HG03439 (cell line): Measurements from ENCODE around the gene LYZ.

Source experiments
- ATAC-seq: cut with Tn5 transposase; IDR thresholded peaks from one replicate; pipeline ENCODE4 v1.9.1; 2021; ENCODE audit warnings: mild to moderate bottlenecking, moderate library complexity; ENCODE audit not compliant: unreplicated experiment

The LYZ gene

GRCh38 chr12:69383074-69383473 is 34.9 kb downstream of the LYZ start:
- ATAC-seq: no peak

DNA sequence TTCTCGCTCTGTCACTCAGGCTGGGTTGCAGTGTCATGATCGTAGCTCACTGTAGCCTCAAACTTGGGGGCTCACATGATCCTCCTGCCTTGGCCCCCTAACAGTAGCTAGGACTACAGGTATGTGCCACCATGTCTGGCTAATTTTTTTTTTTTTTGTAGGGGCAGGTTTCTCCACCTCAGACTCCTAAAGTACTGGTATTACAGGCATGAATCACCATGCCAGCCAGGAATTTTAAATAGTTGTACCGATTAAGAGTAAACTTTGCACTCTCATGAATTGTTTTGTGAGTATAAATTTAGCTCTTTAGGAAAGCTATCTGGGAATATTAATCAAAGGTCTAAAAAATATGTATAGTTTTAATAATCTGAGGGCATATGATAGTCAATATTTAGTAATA is 36.9 kb downstream of the LYZ start:
- no peak for ATAC-seq

GRCh38 chr12:69386921-69387320 is 38.7 kb downstream of the LYZ start:
- ATAC-seq: no peak

GRCh38 chr12:69388371-69388770 is 40.2 kb downstream of the LYZ start:
- no peak for ATAC-seq

- no peak for ATAC-seq
Observed at GRCh38 chr12:69389831-69390230, 41.6 kb downstream of the LYZ start.

GRCh38 chr12:69392179-69392928 is 44.2 kb downstream of the LYZ start:
- peak; percentile 73 for ATAC-seq

- no peak for ATAC-seq
Observed at GRCh38 chr12:69396041-69396440, 47.9 kb downstream of the LYZ start.

DNA sequence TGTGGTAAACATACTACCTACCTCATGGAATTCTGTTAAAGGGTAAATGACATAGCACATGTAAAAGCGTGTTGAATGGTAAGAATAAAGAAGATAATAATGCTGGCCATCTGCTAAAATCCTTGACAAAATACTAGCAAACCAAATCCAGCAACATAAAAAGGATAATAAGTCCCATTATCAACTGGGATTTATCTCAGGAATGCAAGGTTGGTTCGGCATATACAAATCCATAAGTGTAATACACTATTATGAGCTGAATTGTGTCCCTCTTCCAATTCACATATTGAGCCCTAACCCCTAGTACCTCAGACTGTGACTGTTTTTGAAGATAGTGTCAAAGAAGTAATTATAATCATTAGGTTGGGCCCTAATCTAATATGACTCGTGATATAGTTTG is 48.8 kb downstream of the LYZ start:
- ATAC-seq: no peak

- no peak for ATAC-seq
Observed at GRCh38 chr12:69397978-69398377, 49.8 kb downstream of the LYZ start.

DNA sequence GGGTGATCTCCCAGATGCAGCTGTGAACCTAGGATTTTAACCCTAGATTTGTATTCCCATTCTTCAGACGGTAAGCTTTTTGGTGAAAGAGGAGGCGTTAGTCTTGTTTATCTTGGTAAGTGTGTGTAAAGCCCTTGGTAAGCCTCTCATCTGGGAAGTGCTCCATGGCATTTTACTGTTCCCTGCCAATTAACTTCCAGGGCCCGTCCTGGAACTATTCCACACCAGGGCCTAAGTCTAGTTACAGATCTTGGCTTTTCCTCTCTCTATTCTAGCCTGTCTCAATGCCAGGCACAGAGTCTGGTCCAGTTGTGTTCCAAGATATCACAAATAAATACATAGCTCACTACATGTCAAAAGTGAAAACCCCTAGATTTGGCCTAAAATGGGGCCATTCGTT is 53.8 kb downstream of the LYZ start:
- no peak for ATAC-seq
